H1 (cell line): ENCODE measurements around the gene MNX1. TPM values are rescaled to one million over a fixed set of nuclear protein-coding genes. Genes with fewer than 3 reads are reported as not detected.

Experiments
- CTCF ChIA-PET: fragments of 300-600 bp; sonication (Branson Sonifier 250); formaldehyde crosslinking; loops from one replicate; lab custom pipeline; 2021; ENCODE audit not compliant: partially characterized antibody; lab: Charles Lee
- POLR2A ChIA-PET: fragments of 300-600 bp; sonication (Branson Sonifier 250); formaldehyde crosslinking; loops from one replicate; lab custom pipeline; 2021; ENCODE audit warnings: inconsistent platforms; ENCODE audit not compliant: partially characterized antibody; lab: Charles Lee
- DNase-seq, 2 experiments: peaks; one replicate each; pipeline versions ENCODE4 v3.0.0 to v3.0.0-alpha.2; 2010 to 2022; ENCODE audit warnings: low spot score in 2 of 2, low read depth in 1 of 2, mixed read lengths in 1 of 2
- FAIRE-seq: peaks from 2 replicates; lab custom pipeline; 2011; peaks lifted over from hg19 to GRCh38; lab: Jason Lieb, UNC
- H2AFZ ChIP-seq: 2 replicates; pipeline ENCODE4 v1.8.1; 2012; ENCODE audit warnings: low read length, inconsistent platforms
- H2AK5ac ChIP-seq: 2 replicates; pipeline ENCODE4 v1.6.1; 2013; ENCODE audit warnings: low read depth, low read length
- H2BK120ac ChIP-seq: replicated peaks from 2 replicates; pipeline ENCODE3; 2013; ENCODE audit warnings: low read depth, low read length, inconsistent platforms
- H2BK12ac ChIP-seq: 2 replicates; pipeline ENCODE4 v1.6.1; 2013; ENCODE audit warnings: low read depth, low read length
- H2BK15ac ChIP-seq: 2 replicates; pipeline ENCODE4 v1.6.1; 2013; ENCODE audit warnings: low read length
- H2BK20ac ChIP-seq: 2 replicates; pipeline ENCODE4 v1.6.1; 2013; ENCODE audit warnings: low read length
- H2BK5ac ChIP-seq: 2 replicates; pipeline ENCODE4 v1.6.1; 2013; ENCODE audit warnings: low read depth, low read length
- H3K14ac ChIP-seq: 2 replicates; pipeline ENCODE4 v1.6.1; 2013; ENCODE audit warnings: inconsistent platforms; ENCODE audit not compliant: insufficient read length
- H3K18ac ChIP-seq: 2 replicates; pipeline ENCODE4 v1.6.1; 2013; ENCODE audit warnings: low read length; ENCODE audit errors: extremely low read depth
- H3K23ac ChIP-seq: 2 replicates; pipeline ENCODE4 v1.6.1; 2013; ENCODE audit warnings: inconsistent platforms; ENCODE audit not compliant: insufficient read length
- H3K23me2 ChIP-seq: 2 replicates; pipeline ENCODE4 v1.6.1; 2013; ENCODE audit warnings: low read depth, low read length
- H3K27ac ChIP-seq: 2 replicates; pipeline ENCODE4 v1.6.1; 2011; ENCODE audit warnings: low read depth, low read length, inconsistent platforms
- H3K27me3 ChIP-seq, 4 experiments: replicated peaks in 1 of 4; 1 replicate in 1 of 4; 2 replicates in 3 of 4; pipeline versions ENCODE4 v1.6.1 to v1.8.1; 2011 to 2013; ENCODE audit warnings: low read length in 3 of 4, mild to moderate bottlenecking in 3 of 4, inconsistent platforms in 2 of 4, mixed read lengths in 2 of 4, moderate library complexity in 1 of 4; ENCODE audit not compliant: control insufficient read depth in 3 of 4, insufficient read depth in 3 of 4; ENCODE audit errors: extremely low read depth in 1 of 4
- H3K36me3 ChIP-seq, 4 experiments: 2 replicates each; pipeline versions ENCODE4 v1.6.1 to v1.8.1; 2011 to 2013; ENCODE audit warnings: mild to moderate bottlenecking in 4 of 4, low read length in 3 of 4, moderate library complexity in 2 of 4, control low read depth in 1 of 4, inconsistent platforms in 1 of 4; ENCODE audit not compliant: insufficient read depth in 4 of 4, control insufficient read depth in 2 of 4
- H3K4ac ChIP-seq: replicated peaks from 2 replicates; pipeline ENCODE3; 2013; ENCODE audit warnings: low read length, low read depth, mixed read lengths, inconsistent platforms; ENCODE audit not compliant: insufficient read length
- H3K4me1 ChIP-seq, 4 experiments: replicated peaks in 1 of 4; 1 replicate in 1 of 4; 2 replicates in 3 of 4; pipeline versions ENCODE4 v1.6.1 to v1.8.1; 2011 to 2013; ENCODE audit warnings: low read length in 3 of 4, inconsistent platforms in 2 of 4, mixed read lengths in 1 of 4; ENCODE audit not compliant: insufficient read depth in 4 of 4, control insufficient read depth in 3 of 4
- H3K4me2 ChIP-seq, 2 experiments: 2 replicates each; pipeline versions ENCODE4 v1.6.1 to v1.8.1; 2011 to 2013; ENCODE audit warnings: low read depth in 2 of 2, low read length in 2 of 2, control low read depth in 1 of 2, inconsistent platforms in 1 of 2, mild to moderate bottlenecking in 1 of 2; ENCODE audit not compliant: insufficient read depth in 1 of 2
- H3K4me3 ChIP-seq, 4 experiments: fragments of 200-600, 300-600 bp in 1 of 4; sonication (generic), shearing (Covaris generic), sonication (Bioruptor Twin) in 1 of 4; 2 replicates each; pipeline versions ENCODE4 v1.5.1 to v1.8.1; 2011 to 2016; ENCODE audit warnings: low read length in 4 of 4, low read depth in 3 of 4, control low read depth in 2 of 4, inconsistent platforms in 2 of 4, mild to moderate bottlenecking in 2 of 4, mixed read lengths in 1 of 4, moderate library complexity in 1 of 4; ENCODE audit not compliant: insufficient read depth in 2 of 4; ENCODE audit errors: extremely low read depth in 1 of 4
- H3K56ac ChIP-seq: replicated peaks from 2 replicates; pipeline ENCODE3; 2013; ENCODE audit warnings: low read depth, mild to moderate bottlenecking, mixed read lengths, low read length, inconsistent platforms; ENCODE audit not compliant: insufficient read length
- H3K79me1 ChIP-seq: 2 replicates; pipeline ENCODE4 v1.6.1; 2013; ENCODE audit warnings: low read depth, low read length, control low read depth
- H3K79me2 ChIP-seq, 2 experiments: 2 replicates each; pipeline versions ENCODE4 v1.6.1 to v1.8.1; 2012 to 2013; ENCODE audit warnings: low read length in 2 of 2, mild to moderate bottlenecking in 2 of 2, inconsistent platforms in 1 of 2; ENCODE audit not compliant: insufficient read depth in 2 of 2, control insufficient read depth in 1 of 2
- H3K9ac ChIP-seq, 4 experiments: replicated peaks in 1 of 4; 1 replicate in 1 of 4; 2 replicates in 3 of 4; pipeline versions ENCODE4 v1.6.1 to v1.8.1; 2011 to 2013; ENCODE audit warnings: low read depth in 3 of 4, low read length in 3 of 4, control low read depth in 2 of 4, mild to moderate bottlenecking in 2 of 4, moderate library complexity in 2 of 4, inconsistent platforms in 1 of 4; ENCODE audit errors: extremely low read depth in 1 of 4
- H3K9me3 ChIP-seq, 2 experiments: 2 replicates each; pipeline versions ENCODE4 v1.6.1 to v1.8.1; 2012 to 2013; ENCODE audit warnings: mild to moderate bottlenecking in 2 of 2, moderate library complexity in 2 of 2, control low read depth in 1 of 2, inconsistent platforms in 1 of 2, low read depth in 1 of 2, low read length in 1 of 2, mixed read lengths in 1 of 2; ENCODE audit not compliant: insufficient read depth in 2 of 2
- H4K20me1 ChIP-seq, 2 experiments: replicated peaks in 1 of 2; 2 replicates each; pipeline versions ENCODE3 to v1.8.1; 2011 to 2013; ENCODE audit warnings: inconsistent platforms in 2 of 2, low read length in 2 of 2, mild to moderate bottlenecking in 1 of 2; ENCODE audit not compliant: insufficient read depth in 2 of 2, control insufficient read depth in 1 of 2
- H4K5ac ChIP-seq: 2 replicates; pipeline ENCODE4 v1.6.1; 2013; ENCODE audit warnings: low read length, low read depth, mixed read lengths, inconsistent platforms; ENCODE audit not compliant: insufficient read length
- H4K8ac ChIP-seq: 2 replicates; pipeline ENCODE4 v1.8.0; 2013; ENCODE audit warnings: mild to moderate bottlenecking, moderate library complexity, low read length, inconsistent platforms; ENCODE audit not compliant: insufficient read depth; ENCODE audit errors: extremely low read depth
- H4K91ac ChIP-seq: replicated peaks from 2 replicates; pipeline ENCODE3; 2013; ENCODE audit warnings: low read length, mixed read lengths, inconsistent platforms; ENCODE audit not compliant: insufficient read length
- CEBPB ChIP-seq: IDR thresholded peaks from 2 replicates; pipeline ENCODE4 v1.6.1; 2012; ENCODE audit warnings: low read depth, low read length
- EP300 ChIP-seq, 2 experiments: IDR thresholded peaks; 1 replicate in 1 of 2; 2 replicates in 1 of 2; pipeline ENCODE4 v1.6.1; 2011 to 2012; ENCODE audit warnings: low read depth in 2 of 2, low read length in 2 of 2, mild to moderate bottlenecking in 2 of 2, borderline replicate concordance in 1 of 2, inconsistent platforms in 1 of 2, moderate library complexity in 1 of 2
- MAFK ChIP-seq: IDR thresholded peaks from 2 replicates; pipeline ENCODE4 v1.6.1; 2012; ENCODE audit warnings: low read depth, mild to moderate bottlenecking, improper control_type of control experiment, low read length
- MAX ChIP-seq: IDR thresholded peaks from 2 replicates; pipeline ENCODE4 v1.6.1; 2012; ENCODE audit warnings: inconsistent platforms
- RNF2 ChIP-seq: fragments of 200-900, 300-1000 bp; sonication (generic); IDR thresholded peaks from 2 replicates; pipeline ENCODE4 v1.7.1; 2016; ENCODE audit warnings: borderline replicate concordance, low read depth, mild to moderate bottlenecking, antibody characterized with exemption, low read length; ENCODE audit not compliant: poor library complexity, severe bottlenecking; ENCODE audit errors: missing control alignments
- RXRA ChIP-seq: IDR thresholded peaks from 2 replicates; pipeline ENCODE4 v1.6.1; 2011; ENCODE audit warnings: low read depth, mild to moderate bottlenecking, low read length, moderate library complexity; ENCODE audit not compliant: insufficient read depth
- SIRT6 ChIP-seq: IDR thresholded peaks from one replicate; pipeline ENCODE4 v1.7.1; 2012; ENCODE audit warnings: low read length, inconsistent platforms
- SIX5 ChIP-seq: IDR thresholded peaks from 2 replicates; pipeline ENCODE4 v1.6.1; 2011; ENCODE audit warnings: mild to moderate bottlenecking, low read depth, low read length
- SP2 ChIP-seq: IDR thresholded peaks from 2 replicates; pipeline ENCODE4 v1.6.1; 2012; ENCODE audit warnings: mild to moderate bottlenecking, low read length, inconsistent platforms
- YY1 ChIP-seq: IDR thresholded peaks from 2 replicates; pipeline ENCODE4 v1.6.1; 2011; ENCODE audit warnings: low read depth, mild to moderate bottlenecking, low read length
- ZNF274 ChIP-seq: IDR thresholded peaks from 2 replicates; pipeline ENCODE4 v1.7.0; 2012; ENCODE audit warnings: low read length, borderline replicate concordance; ENCODE audit errors: extremely low read depth
- WGBS, 2 experiments: shearing (Covaris generic) in 1 of 2; methylation state at CpG; one replicate each; pipeline versions ENCODE4 v1.1.6 to v1.1.7; 2013 to 2015; ENCODE audit warnings: low lambda C conversion rate in 2 of 2, mixed read lengths in 2 of 2, inconsistent platforms in 1 of 2, low coverage in 1 of 2, missing lambda C conversion rate in 1 of 2; ENCODE audit not compliant: insufficient replicate concordance in 2 of 2, insufficient coverage in 1 of 2, insufficient read length in 1 of 2; ENCODE audit errors: extremely low coverage in 1 of 2, missing lambda C conversion rate in 1 of 2; 5-methylcytosine and 5-hydroxymethylcytosine counted together
- polyA plus RNA-seq, 7 experiments: library from polyadenylated mRNA; depleted of rRNA in 3 of 7; stranded (reverse) in 5 of 7; unstranded in 2 of 7; fragments of >200 nt in 5 of 7; fragments of 200-250 nt in 2 of 7; gene quantifications; 1 replicate in 5 of 7; 2 replicates in 1 of 7; 4 replicates in 1 of 7; pipeline versions ENCODE4 v1.2.1 to v1.2.3, GENCODE V29; 2011 to 2013; ENCODE audit warnings: missing spikeins in 2 of 7, mixed read lengths in 2 of 7
- total RNA-seq: library from RNA; stranded (reverse); fragmentation: NEBNext Ultra II Directional; extraction: Animal tissue kit (Norgen Biotek cat#: 25700); gene quantifications from 2 replicates; pipeline ENCODE4 v1.2.1, GENCODE V29; 2021

Gene MNX1
- total and polyA plus RNA-seq, 2 of the 8 experiments (the other 6 are each of a cell fraction or from before 2014, with no cell fraction given), result 0.39 TPM; not detected in 1

GRCh38 chr7:157033483-157034473 lies 23.3 kb upstream of the MNX1 start:
- Histone ChIP-seq H3K27me3 (peaks cover 0 to 2% (median 0%) of the 10 kb centered on the region in 4 experiments; a peak in 2 of 7 replicates), H3K27ac (no peak overlapping the region), H3K4me2 (no peak overlapping the region), H3K56ac (no peak overlapping the region), H2AK5ac (no peak overlapping the region), H3K4me1 (peaks cover 0 to 3% (median 0%) of the 10 kb centered on the region in 4 experiments; a peak in 1 of 7 replicates), H3K9me3 (no peaks in the 10 kb centered on the region), H3K14ac (no peak overlapping the region), H4K8ac (no peak overlapping the region), H4K20me1 (no peaks in the 10 kb centered on the region), H3K4ac (no peak overlapping the region), H3K79me2 (no peaks in the 10 kb centered on the region), H2AFZ (no peak overlapping the region), H3K9ac (no peak overlapping the region), H2BK120ac (no peak overlapping the region), H4K5ac (no peak overlapping the region), H3K4me3 (no peak overlapping the region), H3K36me3 (no peaks in the 10 kb centered on the region), H4K91ac (no peak overlapping the region), H2BK15ac (no peak overlapping the region), H3K23ac (no peak overlapping the region), H3K23me2 (no peaks in the 10 kb centered on the region), H3K18ac (no peak overlapping the region), H2BK20ac (no peak overlapping the region), H2BK5ac (no peak overlapping the region), H3K79me1 (no peaks in the 10 kb centered on the region), H2BK12ac (no peak overlapping the region)
- no peak for DNase-seq
- CTCF ChIA-PET, result interaction anchor here (0.6 to 1.3 kb wide), 3 partner anchors 47 to 1637 kb away, joined by 3 read pairs; no protein-coding TSS in a partner anchor
- POLR2A ChIA-PET, result no interaction called here
- FAIRE-seq, result no peak
- TF ChIP-seq RNF2 (no peak), YY1 (no peak), SIRT6 (no peak), ZNF274 (no peak), SP2 (no peak), EP300 (IDR thresholded peaks at IDR 0.05; ENCODE audit: borderline replicate concordance in 1 of 2, low read depth in 2 of 2, low read length in 2 of 2) (no peak), RXRA (no peak), MAX (no peak), SIX5 (no peak), MAFK (no peak), CEBPB (no peak)
- WGBS, 2 experiments, result 88% methylated on average over 22 of the region's 23 CpGs; no CpG with 5 or more reads in 1 of the 2 experiments
